ENCODE data around the gene MYO1F.

The MYO1F gene

GRCh38 chr19:8615024-8615423 lies 37.8 kb upstream of the MYO1F start:
- no peak overlapping the region for H3K4me3 ChIP-seq (ENCODE audit: low read depth, low read length)
- no peak for DNase-seq (ENCODE audit: low read depth)
- no peak for TF ChIP-seq CTCF (IDR thresholded peaks at IDR 0.05; ENCODE audit: low read depth, low read length, missing control alignments)

- no peak for TF ChIP-seq CTCF (IDR thresholded peaks at IDR 0.05; ENCODE audit: low read depth, low read length, missing control alignments)
- H3K4me3 ChIP-seq (ENCODE audit: low read depth, low read length): no peak overlapping the region
- DNase-seq (ENCODE audit: low read depth): no peak
These were observed 37.2 kb upstream of the MYO1F start for GRCh38 chr19:8614455-8614854.

- no peak overlapping the region for H3K4me3 ChIP-seq (ENCODE audit: low read depth, low read length)
- TF ChIP-seq CTCF (IDR thresholded peaks at IDR 0.05; ENCODE audit: low read depth, low read length, missing control alignments): no peak
- no peak for DNase-seq (ENCODE audit: low read depth)
These were observed 35.5 kb upstream of the MYO1F start for GRCh38 chr19:8612807-8613171.

GRCh38 chr19:8611877-8612806 lies 34.9 kb upstream of the MYO1F start:
- no peak for DNase-seq (ENCODE audit: low read depth)
- no peak for TF ChIP-seq CTCF (IDR thresholded peaks at IDR 0.05; ENCODE audit: low read depth, low read length, missing control alignments)
- H3K4me3 ChIP-seq (ENCODE audit: low read depth, low read length): no peak overlapping the region

- no peak for DNase-seq (ENCODE audit: low read depth)
These were observed 34.2 kb upstream of the MYO1F start for GRCh38 chr19:8611391-8611876.

GRCh38 chr19:8610936-8611300 lies 33.7 kb upstream of the MYO1F start:
- no peak for TF ChIP-seq CTCF (IDR thresholded peaks at IDR 0.05; ENCODE audit: low read depth, low read length, missing control alignments)
- no peak for DNase-seq (ENCODE audit: low read depth)
- H3K4me3 ChIP-seq (ENCODE audit: low read depth, low read length): no peak overlapping the region

More at GRCh38 chr19:8611391-8611876, 34.2 kb upstream of the MYO1F start:
- H3K4me3 ChIP-seq (ENCODE audit: low read depth, low read length): no peak overlapping the region
- no peak for TF ChIP-seq CTCF (IDR thresholded peaks at IDR 0.05; ENCODE audit: low read depth, low read length, missing control alignments)
